ENCODE results near the gene NAT8L. TPM values are rescaled to one million over a fixed set of nuclear protein-coding genes. Genes with fewer than 3 reads are reported as not detected.

NAT8L gene
- total RNA-seq, 1 donor from 2014 or later, result 14.9 TPM

DNA sequence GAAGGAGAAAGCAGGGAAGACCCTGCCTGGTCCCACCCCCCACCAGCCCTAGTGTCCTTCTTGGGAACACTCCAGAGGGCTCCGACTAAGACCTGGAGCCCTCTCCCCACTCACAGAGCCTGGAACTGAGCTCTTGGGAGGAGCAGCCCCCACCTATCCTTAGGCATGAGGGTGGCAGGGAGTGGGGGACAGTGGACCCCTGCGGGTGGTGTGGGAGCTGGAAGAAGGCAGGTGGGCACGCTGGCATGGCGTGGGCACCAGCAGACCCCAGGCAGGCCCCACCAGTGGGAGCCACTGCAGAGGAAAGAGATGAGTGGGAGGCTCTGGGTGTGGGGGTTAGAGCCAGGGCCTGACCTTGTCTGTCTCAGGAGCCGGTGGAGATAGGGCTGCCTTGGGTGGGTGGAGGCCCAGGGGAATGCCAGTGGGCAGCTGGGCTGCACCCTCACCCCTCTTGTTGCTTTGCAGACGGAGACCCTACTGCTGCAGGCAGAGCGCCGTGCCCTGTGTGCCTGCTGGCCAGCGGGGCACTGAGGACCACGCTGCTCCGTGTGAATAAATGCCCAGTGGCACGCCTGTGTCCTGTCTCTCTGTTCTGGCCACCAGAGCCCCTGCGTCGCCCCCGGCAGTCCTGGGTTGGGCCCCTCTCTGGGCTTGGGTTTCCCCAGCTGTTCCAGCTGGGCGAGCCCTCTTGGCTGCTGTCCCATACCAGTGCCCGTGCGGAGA, 15.6 kb upstream of the NAT8L start:
- TF ChIP-seq, protein P1, sequence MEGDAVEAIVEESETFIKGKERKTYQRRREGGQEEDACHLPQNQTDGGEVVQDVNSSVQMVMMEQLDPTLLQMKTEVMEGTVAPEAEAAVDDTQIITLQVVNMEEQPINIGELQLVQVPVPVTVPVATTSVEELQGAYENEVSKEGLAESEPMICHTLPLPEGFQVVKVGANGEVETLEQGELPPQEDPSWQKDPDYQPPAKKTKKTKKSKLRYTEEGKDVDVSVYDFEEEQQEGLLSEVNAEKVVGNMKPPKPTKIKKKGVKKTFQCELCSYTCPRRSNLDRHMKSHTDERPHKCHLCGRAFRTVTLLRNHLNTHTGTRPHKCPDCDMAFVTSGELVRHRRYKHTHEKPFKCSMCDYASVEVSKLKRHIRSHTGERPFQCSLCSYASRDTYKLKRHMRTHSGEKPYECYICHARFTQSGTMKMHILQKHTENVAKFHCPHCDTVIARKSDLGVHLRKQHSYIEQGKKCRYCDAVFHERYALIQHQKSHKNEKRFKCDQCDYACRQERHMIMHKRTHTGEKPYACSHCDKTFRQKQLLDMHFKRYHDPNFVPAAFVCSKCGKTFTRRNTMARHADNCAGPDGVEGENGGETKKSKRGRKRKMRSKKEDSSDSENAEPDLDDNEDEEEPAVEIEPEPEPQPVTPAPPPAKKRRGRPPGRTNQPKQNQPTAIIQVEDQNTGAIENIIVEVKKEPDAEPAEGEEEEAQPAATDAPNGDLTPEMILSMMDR (conservative IDR thresholded peaks at IDR 0.05), result no peak
- Mint-ChIP-seq H3K4me1 (ENCODE audit: unreplicated experiment) (no peaks in the 10 kb centered on the region), H3K27ac (no peak overlapping the region), H3K4me3 (peak overlapping the region; percentile 49), H3K36me3 (no peaks in the 10 kb centered on the region), H3K27me3 (peaks cover 21% of the 10 kb centered on the region), H3K9me3 (no peaks in the 10 kb centered on the region)
- DNase-seq (ENCODE audit: extremely low spot score, unreplicated experiment), result no peak

DNA sequence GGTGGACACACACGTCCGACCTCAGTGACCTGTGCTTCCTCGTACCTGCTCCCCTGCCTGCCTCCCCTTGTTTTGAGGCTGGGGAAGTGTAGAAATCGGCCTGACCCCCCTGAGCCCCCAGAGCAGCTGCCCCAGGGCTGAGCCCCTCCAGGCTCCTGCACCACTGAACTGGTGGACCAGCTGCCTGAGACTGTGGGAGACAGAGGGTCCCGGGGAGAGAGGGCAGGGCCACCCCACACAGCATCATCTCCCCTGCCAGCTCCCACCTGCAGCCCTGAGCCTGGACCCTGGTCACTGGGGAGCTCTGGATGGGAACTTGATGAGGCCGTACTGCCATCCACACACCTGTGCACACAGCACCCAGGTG, 15.0 kb upstream of the NAT8L start:
- Mint-ChIP-seq H3K4me3 (peak overlapping the region; percentile 49), H3K27me3 (peaks cover 15% of the 10 kb centered on the region)

DNA sequence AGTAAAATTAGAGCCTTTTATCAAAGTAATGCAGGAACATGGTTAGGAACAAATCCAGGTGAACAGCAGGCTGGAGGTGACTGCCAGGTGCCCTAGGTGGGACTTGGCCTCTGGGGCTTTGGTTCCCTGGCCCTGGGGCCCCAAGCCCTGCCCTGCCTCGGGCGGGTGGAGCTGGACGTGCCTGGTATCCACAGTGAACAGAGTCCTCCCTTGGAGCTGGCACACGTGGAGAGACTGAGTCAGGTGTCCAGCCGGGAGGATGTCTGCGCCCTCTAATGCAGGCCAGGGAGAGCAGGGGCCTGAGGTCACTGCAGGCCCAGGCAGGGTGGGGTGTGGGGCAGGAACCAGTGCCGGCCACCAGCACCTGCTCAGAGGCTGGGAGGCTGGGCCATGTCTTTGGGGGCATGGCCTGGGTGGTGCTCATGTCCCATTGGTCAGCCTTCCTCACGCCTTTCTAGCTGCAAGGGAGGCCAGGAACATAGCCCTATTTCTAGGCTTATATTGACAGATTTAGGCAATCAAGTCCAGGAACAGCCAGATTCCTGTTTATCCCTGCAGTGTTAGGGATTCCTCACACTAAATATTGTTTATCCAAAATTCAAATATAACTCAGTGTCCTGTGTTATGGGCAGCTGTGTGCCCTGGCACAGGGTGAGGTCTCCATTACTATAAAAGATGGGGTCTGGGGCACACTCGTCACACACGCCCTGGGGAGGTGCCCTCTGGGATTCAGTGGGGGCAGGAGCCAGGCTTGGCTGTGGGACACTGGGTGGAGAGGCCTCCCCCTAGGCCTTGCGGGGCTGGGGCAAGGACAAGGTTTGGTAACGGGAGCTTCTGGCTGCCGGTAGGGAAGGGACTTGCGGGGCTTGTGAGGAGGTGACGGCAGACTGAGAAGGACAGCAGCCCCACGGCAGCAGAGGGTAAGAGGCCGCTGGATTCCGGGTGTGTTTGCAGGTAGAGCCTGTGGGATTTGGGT, 14.3 kb upstream of the NAT8L start:
- TF ChIP-seq, protein P1 (conservative IDR thresholded peaks at IDR 0.05), result no peak
- DNase-seq (ENCODE audit: extremely low spot score, unreplicated experiment), result no peak
- Mint-ChIP-seq H3K4me1 (ENCODE audit: unreplicated experiment) (no peaks in the 10 kb centered on the region), H3K27me3 (peaks cover 8% of the 10 kb centered on the region), H3K27ac (no peak overlapping the region), H3K9me3 (no peaks in the 10 kb centered on the region), H3K4me3 (peak overlapping the region; percentile 17), H3K36me3 (no peaks in the 10 kb centered on the region)

More for the DNA sequence above, 15.0 kb upstream of the NAT8L start:
- Mint-ChIP-seq H3K4me1 (ENCODE audit: unreplicated experiment) (no peaks in the 10 kb centered on the region), H3K27ac (no peak overlapping the region), H3K36me3 (no peaks in the 10 kb centered on the region), H3K9me3 (no peaks in the 10 kb centered on the region)
- DNase-seq (ENCODE audit: extremely low spot score, unreplicated experiment), result peak; percentile 50
- TF ChIP-seq, protein P1 (conservative IDR thresholded peaks at IDR 0.05), result no peak

DNA sequence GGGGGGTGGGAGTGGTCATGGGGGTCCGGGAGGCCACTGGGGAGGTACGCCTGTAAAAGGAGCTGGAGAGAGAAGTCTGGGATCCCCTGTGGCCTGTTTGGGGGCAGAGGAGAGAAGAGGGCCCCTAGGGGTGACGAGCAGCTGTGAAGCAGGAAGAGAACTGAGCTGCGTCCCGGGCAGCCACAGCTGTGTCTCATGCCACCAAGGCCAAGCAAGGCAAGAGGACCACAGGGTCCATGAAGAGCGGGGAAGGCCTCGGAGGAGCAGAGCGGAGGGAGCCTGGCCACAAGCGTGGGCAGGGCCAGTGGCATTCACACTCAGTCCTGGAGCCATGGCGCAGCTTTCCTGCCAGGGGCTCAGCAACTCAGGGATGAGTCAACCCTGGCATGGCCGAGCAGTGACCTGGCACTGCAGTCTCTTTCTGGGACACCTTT, 13.6 kb upstream of the NAT8L start:
- no peaks in the 10 kb centered on the region for H3K36me3 Mint-ChIP-seq
- peaks cover 6% of the 10 kb centered on the region for H3K27me3 Mint-ChIP-seq
- no peaks in the 10 kb centered on the region for H3K9me3 Mint-ChIP-seq
- no peak overlapping the region for H3K4me3 Mint-ChIP-seq
- H3K27ac Mint-ChIP-seq, result no peak overlapping the region
- TF ChIP-seq, protein P1 (conservative IDR thresholded peaks at IDR 0.05), result no peak
- DNase-seq (ENCODE audit: extremely low spot score, unreplicated experiment), result no peak
- no peaks in the 10 kb centered on the region for H3K4me1 Mint-ChIP-seq (ENCODE audit: unreplicated experiment)

DNA sequence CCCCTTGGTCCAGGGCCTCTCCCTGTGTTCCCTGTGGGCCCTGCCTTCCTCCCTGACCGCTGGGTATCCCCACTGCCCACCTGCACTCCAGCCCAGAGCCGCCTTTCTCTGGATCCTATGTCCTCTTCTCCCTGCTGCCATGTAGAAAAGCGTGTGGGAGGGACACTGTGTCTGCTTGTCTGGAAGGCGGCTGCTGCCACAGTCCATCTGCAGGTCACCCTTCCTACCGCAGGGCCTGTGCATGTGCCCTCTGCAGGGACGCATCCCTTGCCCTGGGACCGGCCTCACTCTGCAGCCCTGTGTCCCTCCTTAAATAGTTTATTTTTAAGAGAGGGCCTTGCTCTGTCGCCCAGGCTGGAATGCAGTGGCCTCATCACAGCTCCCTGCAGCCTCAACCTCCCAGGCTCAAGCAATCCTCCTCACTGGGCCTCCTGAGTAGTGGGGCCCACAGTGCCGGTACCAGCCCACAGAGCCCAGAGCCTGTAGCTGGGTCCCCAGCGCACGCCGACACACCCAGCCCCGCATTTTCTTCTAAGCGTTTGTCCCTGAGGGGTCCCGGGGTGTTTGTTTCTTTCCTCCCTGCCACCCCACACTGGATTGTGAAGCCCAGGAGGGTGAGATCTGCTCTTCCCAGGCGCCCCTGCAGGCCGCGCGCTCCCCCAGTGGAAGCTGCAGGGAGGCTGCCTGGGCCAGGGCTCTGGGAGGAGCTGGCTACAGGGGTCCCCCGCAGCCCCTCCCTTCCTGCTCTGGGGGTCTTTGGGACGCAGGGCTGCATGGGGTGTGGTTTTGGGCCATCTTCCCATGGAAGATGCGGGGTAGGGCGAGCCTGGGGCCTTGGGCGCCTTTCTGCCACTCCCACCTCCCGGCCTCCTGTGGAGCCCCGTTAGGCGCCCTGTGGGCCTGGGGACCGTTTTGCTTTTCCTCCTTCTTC, 12.8 kb upstream of the NAT8L start:
- Mint-ChIP-seq H3K4me3 (no peak overlapping the region), H3K9me3 (no peaks in the 10 kb centered on the region), H3K4me1 (ENCODE audit: unreplicated experiment) (no peaks in the 10 kb centered on the region), H3K36me3 (no peaks in the 10 kb centered on the region), H3K27me3 (peaks cover 10% of the 10 kb centered on the region), H3K27ac (no peak overlapping the region)
- TF ChIP-seq, protein P1 (conservative IDR thresholded peaks at IDR 0.05), result no peak
- DNase-seq (ENCODE audit: extremely low spot score, unreplicated experiment), result peak; percentile 65
